NCI-H524 (cell line): Measurements from ENCODE around the gene USF2.
"Not testable (repeated sequence)": the region's sequence is repeated elsewhere in the genome, so short reads cannot be mapped to it uniquely, and the experiment has no call there.

ENCODE experiments used
- DNase-seq, 2 experiments: peaks; one replicate each; lab custom pipeline; 2025; lab: John Stamatoyannopoulos, UW

The USF2 gene

DNA sequence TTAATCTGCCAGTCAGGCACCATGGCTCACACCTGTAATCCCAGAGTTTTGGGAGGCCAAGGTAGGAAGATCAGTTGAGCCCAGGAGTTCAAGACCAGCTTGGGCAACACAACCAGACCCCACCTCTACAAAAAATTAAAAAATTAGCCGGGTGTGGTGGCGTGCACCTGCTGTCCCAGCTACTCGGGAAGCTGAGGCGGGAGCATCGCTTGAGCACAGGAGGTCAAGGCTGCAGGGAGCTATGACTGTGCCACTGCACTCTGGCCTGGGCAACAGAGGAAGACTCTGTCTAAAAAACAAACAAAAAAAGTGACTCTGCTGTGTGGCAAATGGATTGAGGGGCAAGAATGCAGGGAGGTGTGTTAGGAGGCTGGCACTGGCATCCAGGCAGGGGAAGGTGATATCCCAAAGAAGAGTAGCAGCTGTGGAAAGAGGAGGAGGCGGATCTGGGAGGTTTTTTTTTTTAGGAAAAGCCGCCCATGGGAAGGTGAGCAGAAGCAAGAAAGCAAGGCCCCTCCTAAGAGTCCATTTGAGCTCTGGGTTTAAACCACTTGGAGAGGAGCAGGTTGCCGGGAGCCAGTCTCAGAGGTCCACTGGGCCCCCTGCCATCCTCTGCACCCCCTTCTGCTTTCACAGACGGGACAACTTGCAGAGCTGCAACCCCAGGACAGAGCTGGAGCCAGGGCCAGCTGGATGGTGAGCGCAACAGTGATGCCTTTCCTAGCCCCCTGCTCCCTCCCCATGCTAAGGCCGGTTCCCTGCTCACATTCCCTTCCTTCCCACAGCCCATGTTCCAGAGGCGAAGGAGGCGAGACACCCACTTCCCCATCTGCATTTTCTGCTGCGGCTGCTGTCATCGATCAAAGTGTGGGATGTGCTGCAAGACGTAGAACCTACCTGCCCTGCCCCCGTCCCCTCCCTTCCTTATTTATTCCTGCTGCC lies 15.7 kb downstream of the USF2 start:
- DNase-seq = no peak

DNA sequence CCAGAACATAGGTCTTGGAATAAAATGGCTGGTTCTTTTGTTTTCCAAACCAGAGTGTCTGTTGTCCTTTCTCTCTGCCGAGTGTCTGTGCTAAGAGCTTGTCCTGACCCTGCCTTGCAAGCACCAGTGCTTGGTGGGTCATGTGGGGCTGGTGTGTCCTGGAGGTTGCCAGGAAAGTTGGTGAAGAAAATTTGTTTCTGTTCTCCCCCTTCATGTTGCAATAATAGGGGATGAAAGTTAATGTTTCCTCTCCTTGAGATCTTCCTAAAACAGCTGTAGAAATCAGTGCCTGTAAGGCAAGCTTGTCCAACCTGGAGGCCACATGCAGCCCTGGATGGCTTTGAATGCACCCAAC lies 16.3 kb downstream of the USF2 start:
- no peak for DNase-seq

DNA sequence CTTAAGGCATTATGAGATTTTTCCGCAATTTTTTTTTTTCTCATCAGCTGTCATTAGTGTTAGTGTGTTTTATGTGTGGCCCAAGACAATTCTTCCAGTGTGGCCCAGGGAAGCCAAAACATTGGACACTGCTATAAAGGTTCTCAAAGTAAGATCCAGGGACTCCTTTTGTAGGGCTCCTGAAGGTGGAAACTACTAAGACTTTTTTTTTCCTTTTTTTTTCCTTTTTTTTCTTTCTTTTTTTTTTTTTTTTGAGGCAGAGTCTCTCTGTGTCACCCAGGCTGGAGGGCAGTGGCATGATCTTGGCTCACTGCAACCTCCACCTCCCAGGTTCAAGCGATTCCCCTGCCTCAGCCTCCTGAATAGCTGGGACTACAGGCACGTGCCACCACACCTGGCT lies 16.7 kb downstream of the USF2 start:
- not testable (repeated sequence) for DNase-seq

DNA sequence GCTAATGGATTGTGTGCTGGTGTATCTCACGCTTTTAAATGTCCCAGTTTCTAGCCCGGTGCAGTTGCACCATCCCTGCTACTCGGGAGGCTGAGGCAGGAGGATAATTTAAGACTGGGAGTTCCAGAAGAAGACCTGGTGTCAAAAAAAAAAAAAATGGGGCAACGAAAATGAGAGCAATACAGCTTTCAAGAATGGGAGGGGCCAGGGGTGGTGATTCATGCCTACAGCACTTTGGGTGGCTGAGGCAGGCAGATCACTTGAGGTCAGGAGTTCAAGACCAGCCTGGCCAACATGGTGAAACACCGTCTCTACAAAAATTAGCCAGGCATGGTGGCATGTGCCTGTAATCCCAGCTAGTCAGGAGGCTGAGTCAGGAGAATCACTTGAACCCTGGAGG lies 17.3 kb downstream of the USF2 start:
- DNase-seq = peak in 1 of 2 experiments; percentile 20

DNA sequence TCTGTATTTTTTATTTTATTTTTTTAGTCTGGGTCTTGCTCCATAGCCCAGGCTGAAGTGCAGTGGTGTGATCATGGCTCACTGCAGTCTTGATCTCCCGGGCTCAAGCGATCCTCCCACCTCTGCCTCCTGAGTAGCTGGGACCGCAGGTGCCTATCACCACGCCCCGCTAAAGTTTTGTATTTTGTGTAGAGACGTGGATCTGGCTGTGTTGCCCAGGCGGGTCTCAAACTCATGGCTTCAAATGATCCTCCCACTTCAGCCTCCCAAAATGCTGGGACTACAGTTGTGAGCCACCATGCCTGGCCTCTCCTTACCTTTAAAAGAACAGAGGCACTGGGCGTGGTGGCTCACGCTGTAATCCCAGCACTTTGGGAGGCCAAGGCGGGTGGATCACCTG lies 19.0 kb downstream of the USF2 start:
- no peak for DNase-seq

DNA sequence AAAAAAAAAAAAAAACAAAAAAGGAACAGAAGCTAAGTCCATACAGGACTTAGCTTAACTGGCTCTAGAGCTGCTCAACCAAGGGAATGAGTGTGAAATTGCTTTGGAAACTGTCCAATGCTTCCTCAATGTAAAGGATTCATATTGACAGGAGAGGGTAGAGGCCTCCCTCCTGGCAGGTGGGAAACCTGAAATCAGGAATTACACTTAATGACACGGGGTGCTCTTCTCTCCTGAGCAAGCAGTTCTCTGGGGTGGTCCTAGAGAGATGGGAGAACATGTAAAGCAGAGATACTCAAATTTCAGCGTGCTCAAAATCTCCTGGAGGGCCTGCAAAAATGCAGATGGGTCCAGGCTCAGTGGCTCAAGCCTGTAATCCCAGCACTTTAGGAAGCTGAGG lies 19.6 kb downstream of the USF2 start:
- no peak for DNase-seq

DNA sequence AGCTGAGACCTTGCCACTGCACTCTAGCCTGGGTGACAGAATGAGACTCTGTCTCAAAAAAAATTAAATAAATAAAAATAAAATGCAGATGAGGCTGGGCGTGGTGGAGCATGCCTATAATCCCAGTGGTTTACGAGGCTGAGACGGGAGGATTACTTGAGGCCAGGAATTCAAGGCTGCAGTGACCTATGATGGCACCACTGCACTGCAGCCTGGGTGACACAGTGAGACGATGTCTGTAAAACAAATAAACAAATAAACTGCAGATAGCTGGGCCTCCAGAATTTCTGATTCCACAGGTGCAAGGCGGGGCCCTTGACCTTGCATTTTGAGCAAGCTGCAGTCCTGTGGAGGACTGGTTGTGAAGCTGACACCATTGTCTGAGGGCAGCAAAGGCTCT lies 20.1 kb downstream of the USF2 start:
- no peak for DNase-seq

DNA sequence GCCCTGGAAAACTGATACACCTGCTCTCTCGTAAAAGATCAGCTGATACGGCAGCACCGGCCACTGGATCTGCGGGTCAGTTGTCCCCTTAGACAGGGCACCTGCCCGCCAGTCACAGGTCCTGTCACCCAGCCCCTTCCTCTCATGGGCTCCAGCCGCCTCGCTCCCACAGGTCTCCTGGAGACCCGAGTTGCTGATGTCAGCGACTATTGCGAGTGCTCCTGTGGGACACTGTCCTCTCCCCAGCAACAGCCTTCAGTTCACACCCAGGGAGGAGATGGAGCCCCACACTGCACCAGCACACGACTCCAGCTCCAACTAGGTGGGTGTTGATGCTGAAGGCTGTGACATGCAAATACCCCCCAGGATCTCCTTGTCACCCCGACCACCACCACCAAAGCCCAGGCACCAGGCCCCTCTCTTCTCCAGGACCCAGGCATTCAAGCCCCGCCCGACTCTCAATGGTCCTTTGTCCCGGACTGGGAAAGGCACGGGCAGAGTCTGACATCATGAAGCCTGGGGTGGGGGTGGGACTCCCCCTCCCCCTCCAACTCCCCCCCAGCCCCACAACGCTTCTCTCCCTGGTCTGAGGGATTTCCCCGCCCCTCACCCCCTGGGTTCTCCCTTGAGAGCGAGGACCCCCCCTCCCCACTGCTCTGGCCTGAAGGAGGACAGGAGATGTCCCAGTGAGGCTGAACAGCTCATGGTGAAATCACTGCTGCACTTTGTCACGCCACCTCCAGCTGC lies 21.8 kb downstream of the USF2 start:
- DNase-seq = no peak

DNA sequence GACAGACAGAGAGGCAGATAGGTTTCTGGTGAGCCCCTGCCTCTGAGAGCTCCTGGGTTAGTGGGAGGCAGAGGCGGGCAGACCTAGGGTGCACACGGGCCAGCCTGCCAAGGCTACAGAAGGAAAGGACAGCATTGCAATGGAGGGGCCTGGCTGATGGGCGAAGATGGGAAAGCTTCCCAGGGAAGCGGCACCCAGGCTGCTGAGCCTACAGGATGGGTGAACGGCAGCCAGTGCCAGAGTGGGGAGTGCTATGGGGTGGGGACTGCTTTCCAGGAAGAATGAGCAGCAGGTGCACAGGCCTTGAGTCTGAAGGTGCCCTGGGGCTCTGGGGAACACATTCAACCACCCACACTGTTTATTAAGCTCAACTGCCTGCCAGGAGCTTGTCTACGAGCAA lies 22.5 kb downstream of the USF2 start:
- no peak for DNase-seq

DNA sequence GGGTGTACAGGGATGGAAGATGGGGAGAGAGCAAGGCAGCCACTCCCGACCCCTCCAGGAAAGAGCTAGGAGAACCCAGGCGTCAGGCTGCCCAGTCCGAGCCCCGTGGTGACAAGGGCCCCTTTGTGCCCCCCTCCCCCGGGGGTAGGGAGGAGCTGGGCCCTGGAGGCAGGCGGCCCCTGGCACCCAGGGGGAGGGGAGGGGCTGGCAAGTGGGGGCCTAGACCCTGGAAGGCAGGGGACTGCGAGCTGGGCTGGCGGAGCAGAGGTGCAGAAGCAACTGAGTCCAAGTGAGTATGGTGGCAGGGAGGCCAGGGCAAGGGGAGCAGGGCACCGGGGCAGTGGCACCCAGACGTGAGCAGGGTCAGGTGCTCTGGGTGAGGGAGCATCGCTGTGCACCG lies 23.2 kb downstream of the USF2 start, which contains the start of gene MAG:
TSS of gene MAG (plus strand) at position 246 of the 400 bp plus-strand sequence. CDS start 3,248 bp downstream, outside the sequence.
- no peak for DNase-seq

DNA sequence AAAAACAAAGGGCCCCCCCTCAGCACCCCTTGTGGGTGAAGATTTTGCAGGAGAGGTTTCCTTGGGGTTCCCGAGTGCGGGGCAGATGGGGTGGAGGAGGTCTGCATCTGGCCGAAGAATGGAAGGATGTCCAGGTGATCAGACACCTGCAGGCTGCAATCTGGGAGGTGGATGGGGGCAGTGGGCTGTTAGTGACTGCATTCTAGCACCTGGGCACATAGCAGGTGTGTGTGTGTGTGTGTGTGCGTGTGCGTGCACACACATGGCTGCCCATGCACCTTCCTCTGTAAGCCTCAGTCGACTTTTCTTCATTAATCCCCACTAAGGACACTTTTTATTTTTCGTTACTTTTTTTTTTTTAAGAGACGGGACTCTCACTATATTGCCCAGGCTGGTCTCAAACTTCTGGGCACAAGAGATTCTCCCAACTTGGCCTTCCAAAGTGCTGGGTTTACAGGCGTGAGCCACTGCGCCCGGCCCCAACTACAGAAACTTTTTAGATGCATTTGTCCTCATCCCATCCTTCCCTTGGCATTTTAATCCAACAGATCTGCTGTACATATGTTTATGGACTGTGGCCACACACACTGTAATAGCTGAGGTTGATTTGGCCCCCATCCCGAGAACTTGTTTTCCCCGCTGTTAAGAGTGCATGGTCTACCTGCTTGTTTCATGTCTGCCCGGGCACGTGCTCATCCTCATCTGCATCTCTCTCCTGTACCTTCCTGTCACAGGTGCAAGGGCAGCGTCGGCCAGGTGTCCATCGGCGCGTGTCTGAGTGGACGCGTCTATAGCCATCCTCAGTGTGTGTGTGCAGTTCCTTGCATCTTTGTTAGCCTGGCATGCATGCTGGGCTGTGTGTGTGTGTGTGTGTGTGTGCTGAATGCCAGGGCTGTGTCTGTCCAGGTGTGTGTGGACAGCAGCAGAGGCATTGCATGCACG lies 23.9 kb downstream of the USF2 start:
- DNase-seq = no peak

DNA sequence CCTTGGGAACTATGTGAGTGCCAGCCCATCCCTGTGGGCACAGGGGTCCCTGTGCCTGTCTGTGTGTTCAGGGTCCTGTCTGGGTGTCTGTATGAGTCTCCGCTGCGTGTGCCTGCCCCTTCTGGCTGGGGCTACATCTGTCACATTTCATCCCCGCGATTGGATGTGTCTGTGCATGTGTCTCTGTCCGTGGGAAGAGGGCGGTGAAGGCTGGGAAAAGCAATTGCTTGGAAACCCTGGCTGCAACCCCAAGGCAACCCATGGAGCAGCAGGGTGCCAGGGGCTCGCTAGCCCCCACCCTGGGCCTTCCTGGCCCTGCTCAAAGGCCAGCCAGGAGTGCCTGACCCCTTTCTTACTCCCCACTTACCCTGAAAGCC lies 24.6 kb downstream of the USF2 start:
- peak; percentile 18 to 32 for DNase-seq

DNA sequence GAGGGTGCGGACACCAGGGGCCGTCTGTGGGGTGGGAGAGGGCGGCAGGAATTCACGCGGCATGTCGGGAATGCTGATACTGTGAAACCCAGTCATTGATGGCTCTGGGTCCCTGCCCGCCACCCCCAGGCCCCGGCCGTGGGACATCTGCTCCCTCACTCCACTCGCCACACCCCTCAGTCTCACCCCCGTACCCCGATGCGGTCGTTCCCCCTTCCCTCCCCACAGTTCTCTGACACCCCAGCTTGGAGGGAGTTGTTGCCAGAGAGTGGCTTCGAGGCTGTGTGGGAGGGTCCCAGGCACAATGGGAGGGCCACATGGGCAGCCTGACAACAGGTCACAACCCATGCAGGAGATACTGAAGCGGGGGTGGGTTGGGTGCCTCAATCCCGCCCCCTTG lies 25.0 kb downstream of the USF2 start:
- no peak for DNase-seq

DNA sequence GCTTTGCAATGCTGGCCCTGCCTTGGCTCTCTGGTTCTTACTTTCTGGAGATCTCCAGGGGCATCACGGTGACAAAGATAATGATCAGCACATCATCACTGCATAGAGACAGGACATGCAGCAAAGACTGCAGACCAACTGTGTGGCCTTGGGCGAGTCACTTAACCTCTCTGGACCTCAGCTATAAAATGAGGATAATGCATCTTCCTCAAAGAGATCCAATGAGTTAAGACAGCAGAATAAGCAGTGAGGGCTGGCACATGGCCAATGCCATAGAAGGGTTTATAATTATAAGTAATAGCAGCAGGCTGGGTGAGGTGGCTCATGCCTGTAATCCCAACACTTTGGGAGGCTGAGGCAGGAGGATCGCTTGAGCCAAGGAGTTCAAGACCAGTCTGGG lies 25.6 kb downstream of the USF2 start:
- DNase-seq = peak in 1 of 2 experiments; percentile 11

DNA sequence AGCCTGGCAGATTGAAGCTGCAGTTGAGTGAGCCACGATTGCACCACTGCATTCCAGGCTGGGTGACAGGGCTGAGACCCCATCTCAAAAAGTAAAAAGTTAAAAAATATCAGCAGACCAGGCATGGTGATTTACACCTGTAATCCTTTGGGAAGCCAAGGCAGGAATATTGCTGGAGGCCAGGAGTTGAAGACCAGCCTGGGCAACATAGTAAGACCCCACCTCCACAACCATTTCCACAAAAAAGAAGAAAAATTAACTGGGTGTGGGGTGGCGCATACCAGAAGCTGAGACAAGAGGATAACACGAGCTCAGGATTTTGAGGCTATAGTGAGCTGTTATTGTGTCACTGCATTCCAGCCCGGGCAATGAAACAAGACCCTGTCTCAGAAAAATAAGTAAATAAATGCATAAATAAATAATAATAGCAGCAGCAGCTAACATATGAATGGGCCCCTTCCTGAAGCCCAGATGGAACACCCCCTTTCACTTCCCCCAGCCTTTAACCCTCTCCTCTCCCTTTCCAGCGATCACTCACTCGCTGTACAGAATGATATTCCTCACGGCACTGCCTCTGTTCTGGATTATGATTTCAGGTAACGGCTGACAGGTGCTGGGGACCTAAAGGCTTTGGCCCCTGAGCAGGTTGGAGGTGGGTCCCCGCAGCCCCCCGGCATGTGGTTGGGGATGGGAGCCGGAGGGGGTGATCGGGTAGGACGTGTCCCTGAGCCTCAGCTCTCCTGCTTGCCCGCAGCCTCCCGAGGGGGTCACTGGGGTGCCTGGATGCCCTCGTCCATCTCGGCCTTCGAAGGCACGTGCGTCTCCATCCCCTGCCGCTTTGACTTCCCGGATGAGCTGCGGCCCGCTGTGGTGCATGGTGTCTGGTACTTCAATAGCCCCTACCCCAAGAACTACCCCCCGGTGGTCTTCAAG lies 26.4 kb downstream of the USF2 start:
- no peak for DNase-seq

DNA sequence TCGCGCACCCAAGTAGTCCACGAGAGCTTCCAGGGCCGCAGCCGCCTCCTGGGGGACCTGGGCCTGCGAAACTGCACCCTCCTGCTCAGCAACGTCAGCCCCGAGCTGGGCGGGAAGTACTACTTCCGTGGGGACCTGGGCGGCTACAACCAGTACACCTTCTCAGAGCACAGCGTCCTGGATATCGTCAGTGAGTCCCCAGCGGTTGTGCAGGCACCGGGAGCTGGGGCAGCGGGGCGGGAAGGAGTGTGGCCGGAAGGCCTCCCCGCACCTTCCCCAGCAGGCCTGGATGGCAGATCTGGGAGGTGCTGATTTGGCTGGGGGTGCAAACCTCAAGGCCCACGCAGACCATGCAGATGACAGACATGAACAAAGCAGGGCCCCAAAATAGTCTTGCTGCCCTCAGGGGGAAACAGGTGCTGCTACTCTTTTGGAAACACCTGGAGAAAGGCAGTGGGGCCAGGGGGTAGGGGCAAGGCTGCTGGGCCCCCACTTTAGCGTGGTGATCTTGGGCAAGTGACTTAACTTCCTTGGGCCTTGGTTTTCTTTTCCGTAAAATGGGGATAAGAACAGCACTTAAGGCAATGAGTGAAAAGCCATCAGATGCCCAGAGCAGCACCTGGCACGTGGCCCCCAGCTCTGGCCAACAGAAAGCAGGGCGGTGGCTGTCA lies 27.2 kb downstream of the USF2 start:
- DNase-seq = no peak

DNA sequence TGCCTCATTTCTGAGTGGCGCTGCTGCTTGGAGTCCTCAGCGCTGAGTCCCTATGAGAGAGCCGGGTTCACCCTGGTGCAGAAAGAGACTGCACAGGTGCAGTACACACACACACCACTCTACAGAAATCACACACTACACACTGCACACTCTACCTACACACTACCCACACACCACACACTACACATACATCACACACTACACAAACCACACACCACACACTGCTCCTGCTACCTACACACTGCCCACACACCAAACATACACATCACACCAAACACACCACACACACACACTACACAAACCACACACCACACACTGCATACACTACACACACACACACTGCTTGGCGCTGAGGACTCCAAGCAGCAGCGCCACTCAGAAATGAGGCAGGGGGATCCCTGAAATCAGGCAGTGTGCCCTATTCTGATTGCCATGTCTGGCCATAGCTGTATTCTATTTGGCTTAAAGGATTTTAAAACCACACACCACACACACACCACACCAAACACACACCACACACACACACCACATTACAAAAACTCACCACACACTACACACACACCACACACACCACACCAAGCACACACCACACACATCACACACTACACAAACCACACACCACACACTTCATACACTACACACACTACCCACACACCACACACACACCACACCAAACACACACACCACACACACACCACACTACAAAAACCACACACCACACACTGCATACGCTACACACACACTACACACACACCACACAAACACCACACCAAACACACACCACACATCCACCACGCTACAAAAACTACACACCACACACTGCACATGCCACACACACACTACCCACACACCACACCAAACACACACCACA lies 28.1 kb downstream of the USF2 start:
- no peak for DNase-seq

DNA sequence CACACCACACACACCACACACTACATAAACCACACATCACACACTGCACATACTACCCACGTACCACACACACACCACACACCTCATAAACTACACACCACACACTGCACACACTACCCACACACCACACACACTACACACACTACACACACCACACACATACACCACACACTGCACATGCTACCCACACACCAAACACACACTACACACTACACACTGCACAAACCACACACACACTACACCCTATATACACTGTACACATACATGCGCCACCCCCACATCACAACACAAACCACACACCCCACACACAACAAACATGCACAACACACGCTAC lies 28.7 kb downstream of the USF2 start:
- no peak for DNase-seq

DNA sequence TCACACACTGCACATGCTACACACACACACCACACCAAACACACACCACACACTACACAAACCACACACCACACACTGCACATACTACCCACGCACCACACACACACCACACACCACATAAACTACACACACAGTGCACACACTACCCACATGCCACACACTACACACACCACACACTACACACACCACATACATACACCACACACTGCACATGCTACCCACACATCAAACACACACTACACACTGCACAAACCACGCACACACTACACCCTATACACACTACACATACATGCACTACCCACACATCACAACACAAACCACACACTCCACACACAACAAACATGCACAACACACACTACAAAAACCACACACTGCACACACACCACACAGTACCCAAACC lies 29.2 kb downstream of the USF2 start:
- no peak for DNase-seq

DNA sequence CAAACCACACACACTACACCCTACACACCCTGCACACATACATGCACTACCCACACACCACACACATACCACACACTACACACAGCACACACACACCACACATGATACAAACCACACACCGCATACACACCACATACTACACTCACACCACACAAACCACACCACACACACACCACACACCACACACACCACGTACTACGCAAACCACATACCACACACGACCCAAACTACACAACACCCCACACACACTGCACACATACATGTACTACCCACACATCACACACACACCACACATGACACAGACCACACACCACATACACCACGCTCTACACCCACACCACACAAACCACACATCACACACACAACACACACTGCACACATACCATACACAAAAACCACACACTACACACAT lies 29.8 kb downstream of the USF2 start:
- no peak for DNase-seq
